Activated naive CD8-positive, alpha-beta T cell (primary cell): ENCODE results near the gene DHRS3.

Experiments used
- H3K27ac Mint-ChIP-seq: one replicate; pipeline ENCODE4 v1.8.0; 2021; ENCODE audit warnings: mixed read lengths
- H3K27me3 Mint-ChIP-seq: one replicate; pipeline ENCODE4 v1.8.0; 2021; ENCODE audit warnings: mixed read lengths
- H3K36me3 Mint-ChIP-seq: one replicate; pipeline ENCODE4 v1.8.0; 2021; ENCODE audit warnings: mixed read lengths
- H3K4me1 Mint-ChIP-seq: one replicate; pipeline ENCODE4 v1.8.0; 2021; ENCODE audit warnings: low read depth, mixed read lengths
- H3K4me3 Mint-ChIP-seq: one replicate; pipeline ENCODE4 v1.8.0; 2021; ENCODE audit warnings: mild to moderate bottlenecking, mixed read lengths
- H3K9me3 Mint-ChIP-seq: one replicate; pipeline ENCODE4 v1.8.0; 2021; ENCODE audit warnings: low read depth, mixed read lengths

DHRS3 gene

GRCh38 chr1:12615865-12616708, 1.9 kb downstream of the DHRS3 start:
- H3K27me3 Mint-ChIP-seq: no peaks in the 10 kb centered on the region

GRCh38 chr1:12615159-12615864, 2.7 kb downstream of the DHRS3 start:
- no peaks in the 10 kb centered on the region for H3K9me3 Mint-ChIP-seq
- no peaks in the 10 kb centered on the region for H3K27me3 Mint-ChIP-seq
- H3K27ac Mint-ChIP-seq: peak overlapping the region; percentile 93
- H3K4me3 Mint-ChIP-seq: peak overlapping the region; percentile 99
- H3K4me1 Mint-ChIP-seq: peaks cover 69% of the 10 kb centered on the region
- peaks cover 13% of the 10 kb centered on the region for H3K36me3 Mint-ChIP-seq

More at GRCh38 chr1:12615865-12616708, 1.9 kb downstream of the DHRS3 start:
- Mint-ChIP-seq H3K36me3 (peaks cover 6% of the 10 kb centered on the region), H3K4me3 (peak overlapping the region; percentile 99), H3K9me3 (no peaks in the 10 kb centered on the region), H3K4me1 (peaks cover 67% of the 10 kb centered on the region), H3K27ac (peak overlapping the region; percentile 93)

- peak overlapping the region; percentile 99 for H3K4me3 Mint-ChIP-seq
- peaks cover 14% of the 10 kb centered on the region for H3K36me3 Mint-ChIP-seq
- no peaks in the 10 kb centered on the region for H3K27me3 Mint-ChIP-seq
- H3K4me1 Mint-ChIP-seq: peaks cover 67% of the 10 kb centered on the region
- H3K27ac Mint-ChIP-seq: peak overlapping the region; percentile 72
- no peaks in the 10 kb centered on the region for H3K9me3 Mint-ChIP-seq
These were observed 3.4 kb downstream of the DHRS3 start for GRCh38 chr1:12614402-12615158.

GRCh38 chr1:12613180-12613579, 4.8 kb downstream of the DHRS3 start:
- Mint-ChIP-seq H3K4me3 (peak overlapping the region; percentile 99), H3K27me3 (no peaks in the 10 kb centered on the region), H3K9me3 (no peaks in the 10 kb centered on the region), H3K36me3 (peaks cover 19% of the 10 kb centered on the region), H3K4me1 (peaks cover 66% of the 10 kb centered on the region), H3K27ac (peak overlapping the region; percentile 71)

- peak overlapping the region; percentile 0 for H3K4me3 Mint-ChIP-seq
- H3K27me3 Mint-ChIP-seq: no peaks in the 10 kb centered on the region
- peaks cover 28% of the 10 kb centered on the region for H3K36me3 Mint-ChIP-seq
- H3K4me1 Mint-ChIP-seq: peaks cover 74% of the 10 kb centered on the region
- no peaks in the 10 kb centered on the region for H3K9me3 Mint-ChIP-seq
- peak overlapping the region; percentile 67 for H3K27ac Mint-ChIP-seq
These were observed 7.1 kb downstream of the DHRS3 start for GRCh38 chr1:12610941-12611340.

GRCh38 chr1:12610305-12610935, 7.6 kb downstream of the DHRS3 start:
- peak overlapping the region; percentile 67 for H3K27ac Mint-ChIP-seq
- H3K36me3 Mint-ChIP-seq: peaks cover 30% of the 10 kb centered on the region
- H3K4me1 Mint-ChIP-seq: peaks cover 71% of the 10 kb centered on the region
- H3K9me3 Mint-ChIP-seq: no peaks in the 10 kb centered on the region
- peak overlapping the region; percentile 0 for H3K4me3 Mint-ChIP-seq
- no peaks in the 10 kb centered on the region for H3K27me3 Mint-ChIP-seq

- no peaks in the 10 kb centered on the region for H3K27me3 Mint-ChIP-seq
- peak overlapping the region; percentile 79 for H3K27ac Mint-ChIP-seq
- peaks cover 71% of the 10 kb centered on the region for H3K4me1 Mint-ChIP-seq
- peaks cover 30% of the 10 kb centered on the region for H3K36me3 Mint-ChIP-seq
- no peak overlapping the region for H3K4me3 Mint-ChIP-seq
- no peaks in the 10 kb centered on the region for H3K9me3 Mint-ChIP-seq
These were observed 8.5 kb downstream of the DHRS3 start for GRCh38 chr1:12609469-12610003.

GRCh38 chr1:12608311-12608957, 9.6 kb downstream of the DHRS3 start:
- peaks cover 71% of the 10 kb centered on the region for H3K4me1 Mint-ChIP-seq
- peaks cover 36% of the 10 kb centered on the region for H3K36me3 Mint-ChIP-seq
- no peaks in the 10 kb centered on the region for H3K9me3 Mint-ChIP-seq
- H3K27me3 Mint-ChIP-seq: no peaks in the 10 kb centered on the region
- H3K27ac Mint-ChIP-seq: peak overlapping the region; percentile 79
- no peak overlapping the region for H3K4me3 Mint-ChIP-seq

GRCh38 chr1:12607263-12607662, 10.7 kb downstream of the DHRS3 start:
- Mint-ChIP-seq H3K27me3 (no peaks in the 10 kb centered on the region), H3K27ac (peak overlapping the region; percentile 78), H3K4me1 (peaks cover 67% of the 10 kb centered on the region), H3K36me3 (peaks cover 34% of the 10 kb centered on the region), H3K4me3 (no peak overlapping the region), H3K9me3 (no peaks in the 10 kb centered on the region)

GRCh38 chr1:12604986-12605385, 13.0 kb downstream of the DHRS3 start:
- Mint-ChIP-seq H3K27me3 (no peaks in the 10 kb centered on the region), H3K9me3 (no peaks in the 10 kb centered on the region), H3K4me1 (peaks cover 67% of the 10 kb centered on the region), H3K4me3 (peak overlapping the region; percentile 78), H3K36me3 (peaks cover 24% of the 10 kb centered on the region), H3K27ac (peak overlapping the region; percentile 94)

- Mint-ChIP-seq H3K4me3 (peak overlapping the region; percentile 78), H3K9me3 (no peaks in the 10 kb centered on the region)
These were observed 13.7 kb downstream of the DHRS3 start for GRCh38 chr1:12604114-12604874.

GRCh38 chr1:12603224-12603623, 14.8 kb downstream of the DHRS3 start:
- Mint-ChIP-seq H3K4me1 (peaks cover 65% of the 10 kb centered on the region), H3K27ac (peak overlapping the region; percentile 94), H3K4me3 (peak overlapping the region; percentile 35), H3K36me3 (peaks cover 19% of the 10 kb centered on the region), H3K27me3 (no peaks in the 10 kb centered on the region), H3K9me3 (no peaks in the 10 kb centered on the region)

More at GRCh38 chr1:12604114-12604874, 13.7 kb downstream of the DHRS3 start:
- peaks cover 68% of the 10 kb centered on the region for H3K4me1 Mint-ChIP-seq
- H3K27ac Mint-ChIP-seq: peak overlapping the region; percentile 94
- H3K36me3 Mint-ChIP-seq: peaks cover 24% of the 10 kb centered on the region
- H3K27me3 Mint-ChIP-seq: no peaks in the 10 kb centered on the region

- H3K36me3 Mint-ChIP-seq: peaks cover 15% of the 10 kb centered on the region
- peak overlapping the region; percentile 35 for H3K4me3 Mint-ChIP-seq
- H3K9me3 Mint-ChIP-seq: no peaks in the 10 kb centered on the region
- peaks cover 68% of the 10 kb centered on the region for H3K4me1 Mint-ChIP-seq
- no peak overlapping the region for H3K27ac Mint-ChIP-seq
- no peaks in the 10 kb centered on the region for H3K27me3 Mint-ChIP-seq
These were observed 15.4 kb downstream of the DHRS3 start for GRCh38 chr1:12602659-12603024.
